Tibial nerve (tissue), 4 donors: Measurements from ENCODE around the gene GLI1.

ENCODE experiments used
- EP300 ChIP-seq, 2 donors: sonication (generic); formaldehyde crosslinking; IDR thresholded peaks; one replicate each; pipeline ENCODE4 v1.6.1; 2017; ENCODE audit warnings: antibody characterized with exemption in 2 of 2, mild to moderate bottlenecking in 1 of 2
- POLR2A ChIP-seq, 2 donors: fragments of 450-650 bp; IDR thresholded peaks; one replicate each; pipeline ENCODE4 v1.6.1; 2017; ENCODE audit warnings: antibody characterized with exemption in 2 of 2, mild to moderate bottlenecking in 2 of 2, moderate library complexity in 2 of 2
- TF ChIP-seq, protein P1 (sequence below), 5 experiments: fragments of 200-600 bp in 3 of 5; fragments of 450-650 bp in 2 of 5; sonication (generic) in 3 of 5; IDR thresholded peaks; one replicate each; pipeline ENCODE4 v1.5.1; 2016 to 2019; ENCODE audit warnings: antibody characterized with exemption in 5 of 5, mild to moderate bottlenecking in 3 of 5, moderate library complexity in 2 of 5

- TF ChIP-seq, protein P1, sequence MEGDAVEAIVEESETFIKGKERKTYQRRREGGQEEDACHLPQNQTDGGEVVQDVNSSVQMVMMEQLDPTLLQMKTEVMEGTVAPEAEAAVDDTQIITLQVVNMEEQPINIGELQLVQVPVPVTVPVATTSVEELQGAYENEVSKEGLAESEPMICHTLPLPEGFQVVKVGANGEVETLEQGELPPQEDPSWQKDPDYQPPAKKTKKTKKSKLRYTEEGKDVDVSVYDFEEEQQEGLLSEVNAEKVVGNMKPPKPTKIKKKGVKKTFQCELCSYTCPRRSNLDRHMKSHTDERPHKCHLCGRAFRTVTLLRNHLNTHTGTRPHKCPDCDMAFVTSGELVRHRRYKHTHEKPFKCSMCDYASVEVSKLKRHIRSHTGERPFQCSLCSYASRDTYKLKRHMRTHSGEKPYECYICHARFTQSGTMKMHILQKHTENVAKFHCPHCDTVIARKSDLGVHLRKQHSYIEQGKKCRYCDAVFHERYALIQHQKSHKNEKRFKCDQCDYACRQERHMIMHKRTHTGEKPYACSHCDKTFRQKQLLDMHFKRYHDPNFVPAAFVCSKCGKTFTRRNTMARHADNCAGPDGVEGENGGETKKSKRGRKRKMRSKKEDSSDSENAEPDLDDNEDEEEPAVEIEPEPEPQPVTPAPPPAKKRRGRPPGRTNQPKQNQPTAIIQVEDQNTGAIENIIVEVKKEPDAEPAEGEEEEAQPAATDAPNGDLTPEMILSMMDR (IDR thresholded peaks at IDR 0.05) = no peak
- TF ChIP-seq POLR2A (IDR thresholded peaks at IDR 0.05) (no peak), EP300 (IDR thresholded peaks at IDR 0.05) (no peak)
These were observed 24.9 kb upstream of the GLI1 start, which contains the start of gene INHBC for GRCh38 chr12:57434517-57435223.
